Liver (tissue), 9 donors: Measurements from ENCODE around the gene ZNF148. TPM values are rescaled to one million over a fixed set of nuclear protein-coding genes. Genes with fewer than 3 reads are reported as not detected.
A peak's percentile ranks its signal among the peaks of the same experiment; 100 is the strongest.

ENCODE experiments used
- DNase-seq: peaks from one replicate; pipeline ENCODE4 v3.0.0-alpha.2; 2017; ENCODE audit warnings: low spot score
- H3K27ac ChIP-seq, 2 donors: one replicate each; pipeline ENCODE4 v1.7.0; 2013; ENCODE audit warnings: inconsistent platforms in 2 of 2, low read length in 2 of 2, control low read depth in 1 of 2, low read depth in 1 of 2, mild to moderate bottlenecking in 1 of 2
- H3K27me3 ChIP-seq, 4 donors: one replicate each; pipeline versions ENCODE4 v1.6.1 to v1.7.0; 2013; ENCODE audit warnings: low read length in 3 of 4, inconsistent platforms in 1 of 4, mild to moderate bottlenecking in 1 of 4, moderate library complexity in 1 of 4; ENCODE audit not compliant: control insufficient read depth in 4 of 4, insufficient read depth in 4 of 4
- H3K36me3 ChIP-seq, 4 donors: one replicate each; pipeline versions ENCODE4 v1.6.1 to v1.7.0; 2013; ENCODE audit warnings: low read length in 3 of 4, mild to moderate bottlenecking in 3 of 4, low read depth in 1 of 4, moderate library complexity in 1 of 4; ENCODE audit not compliant: control insufficient read depth in 4 of 4, insufficient read depth in 3 of 4
- H3K4me1 ChIP-seq, 4 donors: one replicate each; pipeline versions ENCODE4 v1.6.1 to v1.7.0; 2013; ENCODE audit warnings: low read length in 3 of 4, mild to moderate bottlenecking in 3 of 4, moderate library complexity in 1 of 4; ENCODE audit not compliant: control insufficient read depth in 4 of 4, insufficient read depth in 4 of 4
- H3K4me3 ChIP-seq, 3 donors: one replicate each; pipeline versions ENCODE4 v1.6.1 to v1.7.0; 2013; ENCODE audit warnings: low read length in 3 of 3, control low read depth in 1 of 3, low read depth in 1 of 3, mild to moderate bottlenecking in 1 of 3
- H3K9ac ChIP-seq, 2 donors: one replicate each; pipeline ENCODE4 v1.7.0; 2013; ENCODE audit warnings: low read length in 2 of 2, mild to moderate bottlenecking in 2 of 2, moderate library complexity in 2 of 2, control low read depth in 1 of 2, low read depth in 1 of 2
- H3K9me3 ChIP-seq, 4 donors: one replicate each; pipeline versions ENCODE4 v1.6.1 to v1.7.0; 2013; ENCODE audit warnings: low read length in 3 of 4; ENCODE audit not compliant: control insufficient read depth in 4 of 4
- EGR1 ChIP-seq, 2 donors: IDR thresholded peaks; 2 replicates each; pipeline ENCODE4 v1.6.1; 2016 to 2018; ENCODE audit warnings: antibody characterized with exemption in 2 of 2, low read depth in 2 of 2
- FOXA1 ChIP-seq: IDR thresholded peaks from 2 replicates; pipeline ENCODE4 v1.6.1; 2016; ENCODE audit warnings: antibody characterized with exemption
- FOXA2 ChIP-seq: IDR thresholded peaks from 2 replicates; pipeline ENCODE4 v1.6.1; 2016; ENCODE audit warnings: antibody characterized with exemption
- HNF4A ChIP-seq, 2 donors: conservative IDR thresholded peaks; 2 replicates each; pipeline ENCODE4 v1.6.1; 2016; ENCODE audit warnings: antibody characterized with exemption in 2 of 2, mild to moderate bottlenecking in 2 of 2
- HNF4G ChIP-seq: IDR thresholded peaks from 2 replicates; pipeline ENCODE4 v1.6.1; 2016; ENCODE audit warnings: antibody characterized with exemption
- JUND ChIP-seq, 2 donors: IDR thresholded peaks; 2 replicates each; pipeline ENCODE4 v1.6.1; 2016; ENCODE audit warnings: antibody characterized with exemption in 2 of 2
- MAX ChIP-seq: IDR thresholded peaks from 2 replicates; pipeline ENCODE4 v1.6.1; 2016; ENCODE audit warnings: antibody characterized with exemption
- NR2F2 ChIP-seq: IDR thresholded peaks from 2 replicates; pipeline ENCODE4 v1.6.1; 2016; ENCODE audit warnings: antibody characterized with exemption
- RAD21 ChIP-seq, 2 donors: IDR thresholded peaks; 2 replicates each; pipeline ENCODE4 v1.6.1; 2016; ENCODE audit warnings: antibody characterized with exemption in 2 of 2, mild to moderate bottlenecking in 2 of 2
- RXRA ChIP-seq, 2 donors: IDR thresholded peaks; 2 replicates each; pipeline ENCODE4 v1.6.1; 2017 to 2018; ENCODE audit warnings: antibody characterized with exemption in 2 of 2, mild to moderate bottlenecking in 1 of 2
- TAF1 ChIP-seq: conservative IDR thresholded peaks from 2 replicates; pipeline ENCODE4 v1.6.1; 2016; ENCODE audit warnings: antibody characterized with exemption, mild to moderate bottlenecking
- YY1 ChIP-seq: IDR thresholded peaks from 2 replicates; pipeline ENCODE4 v1.6.1; 2016; ENCODE audit warnings: antibody characterized with exemption, mild to moderate bottlenecking
- WGBS: extraction: QIAGEN DNeasy Blood & Tissue Kit; methylation state at CpG from one replicate; pipeline ENCODE4 v1.1.7; 2013; 5-methylcytosine and 5-hydroxymethylcytosine counted together
- polyA plus RNA-seq, 2 donors: library from polyadenylated mRNA; stranded (reverse) in 1 of 2; unstranded in 1 of 2; fragments of 200-250 nt in 1 of 2; fragments of >200 nt in 1 of 2; fragmentation: Nextera tagmentation in 1 of 2; extraction: Ambion mirVana in 1 of 2; gene quantifications; one replicate each; pipeline versions ENCODE4 v1.2.1 to v1.2.3, GENCODE V29; 2013 to 2015
- total RNA-seq, 2 donors: library from RNA; depleted of rRNA; stranded (reverse); fragments of >200 nt; gene quantifications; one replicate each; pipeline ENCODE4 v1.2.3, GENCODE V29; 2014
- TF ChIP-seq, protein P1 (sequence below): IDR thresholded peaks from 2 replicates; pipeline ENCODE4 v1.6.1; 2016; ENCODE audit warnings: antibody characterized with exemption, mild to moderate bottlenecking
- TF ChIP-seq, protein P2 (sequence below): fragments of 150-350 bp; IDR thresholded peaks from 2 replicates; pipeline ENCODE4 v1.5.1; 2017; ENCODE audit warnings: improper control_type of control experiment, low read depth, low read length; ENCODE audit not compliant: missing input control
- TF ChIP-seq, protein P3 (sequence below): IDR thresholded peaks from 2 replicates; pipeline ENCODE4 v1.6.1; 2016; ENCODE audit warnings: antibody characterized with exemption
- donor health status: healthy.
- donor health status: healthy.
- donor health status: healthy.
- donor health status: healthy.
- donor health status: healthy.

The ZNF148 gene
- total and polyA plus RNA-seq, 4 donors = 4.0 to 20.3 (median 17.1) TPM

GRCh38 chr3:125357837-125358236 is 17.3 kb downstream of the ZNF148 start:
- WGBS = 96% methylated on average over 11 of the region's 11 CpGs
- Histone ChIP-seq H3K9ac (no peak overlapping the region), H3K36me3 (no peaks in the 10 kb centered on the region), H3K27me3 (no peaks in the 10 kb centered on the region), H3K27ac (no peak overlapping the region), H3K9me3 (no peaks in the 10 kb centered on the region), H3K4me1 (peaks cover 6 to 19% (median 13%) of the 10 kb centered on the region in 4 donors), H3K4me3 (no peak overlapping the region)
- DNase-seq = no peak
- TF ChIP-seq FOXA2 (no peak), YY1 (no peak), HNF4G (no peak)

DNA sequence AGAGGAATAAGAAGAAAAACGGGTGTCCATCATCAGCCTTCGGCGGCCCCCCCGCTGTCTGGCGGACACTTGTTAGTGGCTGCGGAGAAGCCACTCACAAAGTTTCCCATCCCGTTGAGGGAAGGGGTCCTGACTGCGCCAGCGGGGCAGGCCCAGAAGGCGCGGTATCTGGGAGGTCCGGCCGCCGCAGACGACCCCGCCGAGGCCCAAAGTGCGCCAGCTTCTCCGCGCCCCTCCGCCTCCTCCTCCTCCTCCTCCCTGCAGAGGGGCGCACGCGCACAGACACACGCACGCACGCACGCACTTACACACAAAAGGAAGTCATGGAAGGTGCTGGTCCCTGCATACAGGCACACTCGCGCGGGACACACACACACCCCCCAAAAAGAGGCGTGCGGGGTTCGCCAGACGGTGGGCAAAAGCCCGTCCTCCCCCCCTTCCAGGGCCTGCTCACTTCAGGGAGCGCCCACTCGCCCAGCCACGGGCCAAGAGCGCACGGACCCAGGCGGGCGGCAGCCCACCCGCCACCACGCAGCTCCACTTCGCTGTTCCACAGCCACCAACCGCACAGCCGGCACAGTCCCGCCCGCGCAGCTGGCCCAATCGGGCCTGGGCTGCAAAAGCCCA is 18.0 kb downstream of the ZNF148 start:
- no peak overlapping the region for H3K9ac ChIP-seq
- WGBS = 35% methylated on average over 52 of the region's 52 CpGs

More for the DNA sequence above, 18.0 kb downstream of the ZNF148 start:
- Histone ChIP-seq H3K36me3 (no peaks in the 10 kb centered on the region), H3K4me1 (peaks cover 6 to 22% (median 13%) of the 10 kb centered on the region in 4 donors), H3K27me3 (no peaks in the 10 kb centered on the region), H3K27ac (peak overlapping the region; percentile 6 to 41), H3K4me3 (peak overlapping the region; percentile 23 to 57 (median 37)), H3K9me3 (no peaks in the 10 kb centered on the region)
- peak; percentile 51 for DNase-seq
- TF ChIP-seq, protein P1, sequence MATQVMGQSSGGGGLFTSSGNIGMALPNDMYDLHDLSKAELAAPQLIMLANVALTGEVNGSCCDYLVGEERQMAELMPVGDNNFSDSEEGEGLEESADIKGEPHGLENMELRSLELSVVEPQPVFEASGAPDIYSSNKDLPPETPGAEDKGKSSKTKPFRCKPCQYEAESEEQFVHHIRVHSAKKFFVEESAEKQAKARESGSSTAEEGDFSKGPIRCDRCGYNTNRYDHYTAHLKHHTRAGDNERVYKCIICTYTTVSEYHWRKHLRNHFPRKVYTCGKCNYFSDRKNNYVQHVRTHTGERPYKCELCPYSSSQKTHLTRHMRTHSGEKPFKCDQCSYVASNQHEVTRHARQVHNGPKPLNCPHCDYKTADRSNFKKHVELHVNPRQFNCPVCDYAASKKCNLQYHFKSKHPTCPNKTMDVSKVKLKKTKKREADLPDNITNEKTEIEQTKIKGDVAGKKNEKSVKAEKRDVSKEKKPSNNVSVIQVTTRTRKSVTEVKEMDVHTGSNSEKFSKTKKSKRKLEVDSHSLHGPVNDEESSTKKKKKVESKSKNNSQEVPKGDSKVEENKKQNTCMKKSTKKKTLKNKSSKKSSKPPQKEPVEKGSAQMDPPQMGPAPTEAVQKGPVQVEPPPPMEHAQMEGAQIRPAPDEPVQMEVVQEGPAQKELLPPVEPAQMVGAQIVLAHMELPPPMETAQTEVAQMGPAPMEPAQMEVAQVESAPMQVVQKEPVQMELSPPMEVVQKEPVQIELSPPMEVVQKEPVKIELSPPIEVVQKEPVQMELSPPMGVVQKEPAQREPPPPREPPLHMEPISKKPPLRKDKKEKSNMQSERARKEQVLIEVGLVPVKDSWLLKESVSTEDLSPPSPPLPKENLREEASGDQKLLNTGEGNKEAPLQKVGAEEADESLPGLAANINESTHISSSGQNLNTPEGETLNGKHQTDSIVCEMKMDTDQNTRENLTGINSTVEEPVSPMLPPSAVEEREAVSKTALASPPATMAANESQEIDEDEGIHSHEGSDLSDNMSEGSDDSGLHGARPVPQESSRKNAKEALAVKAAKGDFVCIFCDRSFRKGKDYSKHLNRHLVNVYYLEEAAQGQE = no peak
- TF ChIP-seq FOXA2 (no peak), JUND (IDR thresholded peaks at IDR 0.05) (no peak), MAX (no peak), HNF4G (no peak), EGR1 (IDR thresholded peaks at IDR 0.05; ENCODE audit: low read depth in 2 of 2) (no peak), FOXA1 (no peak), YY1 (no peak), RXRA (IDR thresholded peaks at IDR 0.05) (no peak), TAF1 (no peak), RAD21 (IDR thresholded peaks at IDR 0.05) (no peak), HNF4A (conservative IDR thresholded peaks at IDR 0.05) (no peak), NR2F2 (no peak)
- TF ChIP-seq, protein P2, sequence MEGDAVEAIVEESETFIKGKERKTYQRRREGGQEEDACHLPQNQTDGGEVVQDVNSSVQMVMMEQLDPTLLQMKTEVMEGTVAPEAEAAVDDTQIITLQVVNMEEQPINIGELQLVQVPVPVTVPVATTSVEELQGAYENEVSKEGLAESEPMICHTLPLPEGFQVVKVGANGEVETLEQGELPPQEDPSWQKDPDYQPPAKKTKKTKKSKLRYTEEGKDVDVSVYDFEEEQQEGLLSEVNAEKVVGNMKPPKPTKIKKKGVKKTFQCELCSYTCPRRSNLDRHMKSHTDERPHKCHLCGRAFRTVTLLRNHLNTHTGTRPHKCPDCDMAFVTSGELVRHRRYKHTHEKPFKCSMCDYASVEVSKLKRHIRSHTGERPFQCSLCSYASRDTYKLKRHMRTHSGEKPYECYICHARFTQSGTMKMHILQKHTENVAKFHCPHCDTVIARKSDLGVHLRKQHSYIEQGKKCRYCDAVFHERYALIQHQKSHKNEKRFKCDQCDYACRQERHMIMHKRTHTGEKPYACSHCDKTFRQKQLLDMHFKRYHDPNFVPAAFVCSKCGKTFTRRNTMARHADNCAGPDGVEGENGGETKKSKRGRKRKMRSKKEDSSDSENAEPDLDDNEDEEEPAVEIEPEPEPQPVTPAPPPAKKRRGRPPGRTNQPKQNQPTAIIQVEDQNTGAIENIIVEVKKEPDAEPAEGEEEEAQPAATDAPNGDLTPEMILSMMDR = no peak
- TF ChIP-seq, protein P3, sequence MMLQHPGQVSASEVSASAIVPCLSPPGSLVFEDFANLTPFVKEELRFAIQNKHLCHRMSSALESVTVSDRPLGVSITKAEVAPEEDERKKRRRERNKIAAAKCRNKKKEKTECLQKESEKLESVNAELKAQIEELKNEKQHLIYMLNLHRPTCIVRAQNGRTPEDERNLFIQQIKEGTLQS = no peak
